SKM-1 (cell line): ENCODE data around the gene FBXL17.
"Not testable (repeated sequence)": the region's sequence is repeated elsewhere in the genome, so short reads cannot be mapped to it uniquely, and the experiment has no call there.

Experiments
- DNase-seq: peaks from one replicate; lab custom pipeline; 2025; ENCODE audit not compliant: unreplicated experiment; lab: John Stamatoyannopoulos, UW

FBXL17 gene

DNA sequence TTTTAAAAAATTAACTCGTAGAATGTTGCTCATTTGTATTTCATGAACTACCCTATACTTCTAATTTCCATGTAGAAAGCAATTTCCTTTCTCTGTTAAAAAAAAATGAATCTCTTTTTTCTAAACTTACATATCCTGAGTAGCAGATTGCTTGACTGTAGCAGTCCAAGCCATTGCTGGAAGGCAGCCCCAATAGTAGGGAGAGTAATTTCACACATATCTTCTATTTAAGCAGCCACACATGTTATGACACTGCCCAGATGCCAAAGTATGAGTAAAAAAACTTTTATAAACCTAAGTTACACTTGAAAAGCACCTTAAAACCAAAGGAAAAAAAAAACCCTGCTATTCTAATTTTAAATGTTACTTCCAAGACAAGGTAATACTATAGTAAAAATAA lies 69.6 kb downstream of the FBXL17 start:
- DNase-seq, result no peak

DNA sequence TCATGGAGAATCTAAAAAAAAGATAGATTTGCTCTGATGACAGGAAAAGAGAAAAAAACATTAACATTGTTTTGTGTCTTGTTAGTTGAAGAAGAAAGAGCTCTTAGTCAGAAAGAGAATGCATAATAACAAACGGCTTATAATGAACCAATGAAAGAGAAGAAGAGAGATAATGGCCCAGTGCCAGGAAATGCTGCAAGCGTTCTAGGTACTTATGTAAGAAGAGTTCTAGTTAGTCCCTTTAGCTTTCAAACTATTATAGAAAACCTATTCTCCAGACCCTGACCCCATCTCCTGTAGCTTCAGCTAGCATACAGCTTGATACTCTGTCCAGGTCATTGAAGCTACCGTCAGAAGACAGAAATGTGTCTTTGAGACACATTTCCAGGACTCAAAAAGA lies 70.2 kb downstream of the FBXL17 start:
- DNase-seq, result no peak

DNA sequence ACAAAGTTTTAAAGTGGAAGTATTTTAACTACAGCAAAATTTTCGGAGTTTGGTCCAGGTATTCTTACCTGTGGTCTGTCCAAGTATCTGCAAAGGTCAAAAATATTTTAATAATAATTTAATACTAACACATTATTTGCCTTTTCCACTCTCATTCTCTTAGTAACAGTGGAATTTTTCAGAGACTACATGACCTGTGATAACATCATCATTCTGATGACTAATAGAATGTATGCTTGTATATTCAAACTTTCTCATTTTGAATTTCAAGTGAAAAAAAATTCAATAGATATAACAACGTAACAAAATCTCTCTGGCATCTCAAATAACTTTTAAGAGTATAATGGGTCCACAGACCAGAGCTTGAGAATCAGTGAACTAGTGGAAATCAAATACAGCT lies 78.3 kb downstream of the FBXL17 start:
- no peak for DNase-seq

DNA sequence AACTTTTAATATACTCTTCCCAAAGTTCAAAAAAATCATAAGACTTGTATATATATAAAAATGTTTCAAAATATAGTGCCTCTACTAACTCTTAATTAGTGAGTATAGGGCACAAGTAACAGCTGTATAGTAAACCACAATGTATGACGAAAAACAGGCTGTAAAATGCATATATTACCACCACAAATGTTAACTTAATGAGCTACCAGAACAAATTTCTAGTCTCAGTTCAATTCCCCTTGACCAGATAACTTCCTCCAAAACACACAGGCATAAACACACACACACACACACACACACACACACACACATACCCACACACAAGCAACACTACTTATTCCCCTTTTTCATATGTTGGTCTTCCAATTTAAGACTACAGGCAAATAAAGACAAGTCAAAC lies 78.8 kb downstream of the FBXL17 start:
- no peak for DNase-seq

DNA sequence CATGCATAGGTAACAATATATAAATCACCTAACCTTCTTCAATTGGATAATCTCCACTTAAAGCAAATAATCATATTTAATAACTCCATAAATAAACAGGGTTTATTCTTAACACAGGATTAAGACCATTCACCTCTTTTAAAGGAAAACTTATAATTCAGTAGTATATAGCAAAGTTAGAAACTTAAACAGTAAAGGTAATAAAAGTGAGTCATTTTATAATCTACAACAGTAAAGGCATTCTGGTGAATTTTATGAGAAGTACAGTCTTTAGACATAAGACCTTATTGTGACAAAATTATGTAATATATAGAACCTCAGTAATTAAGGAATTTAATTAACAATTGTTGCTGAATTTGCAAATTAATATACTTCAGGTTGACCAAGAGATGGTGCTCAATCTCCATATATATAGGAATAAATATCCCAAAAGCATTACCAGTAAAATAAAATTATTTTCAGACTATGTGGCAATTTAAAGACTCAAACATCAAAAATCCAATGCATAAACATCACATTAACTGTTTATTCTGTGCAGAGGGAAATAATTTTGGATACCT lies 84.8 kb downstream of the FBXL17 start:
- DNase-seq, result no peak

DNA sequence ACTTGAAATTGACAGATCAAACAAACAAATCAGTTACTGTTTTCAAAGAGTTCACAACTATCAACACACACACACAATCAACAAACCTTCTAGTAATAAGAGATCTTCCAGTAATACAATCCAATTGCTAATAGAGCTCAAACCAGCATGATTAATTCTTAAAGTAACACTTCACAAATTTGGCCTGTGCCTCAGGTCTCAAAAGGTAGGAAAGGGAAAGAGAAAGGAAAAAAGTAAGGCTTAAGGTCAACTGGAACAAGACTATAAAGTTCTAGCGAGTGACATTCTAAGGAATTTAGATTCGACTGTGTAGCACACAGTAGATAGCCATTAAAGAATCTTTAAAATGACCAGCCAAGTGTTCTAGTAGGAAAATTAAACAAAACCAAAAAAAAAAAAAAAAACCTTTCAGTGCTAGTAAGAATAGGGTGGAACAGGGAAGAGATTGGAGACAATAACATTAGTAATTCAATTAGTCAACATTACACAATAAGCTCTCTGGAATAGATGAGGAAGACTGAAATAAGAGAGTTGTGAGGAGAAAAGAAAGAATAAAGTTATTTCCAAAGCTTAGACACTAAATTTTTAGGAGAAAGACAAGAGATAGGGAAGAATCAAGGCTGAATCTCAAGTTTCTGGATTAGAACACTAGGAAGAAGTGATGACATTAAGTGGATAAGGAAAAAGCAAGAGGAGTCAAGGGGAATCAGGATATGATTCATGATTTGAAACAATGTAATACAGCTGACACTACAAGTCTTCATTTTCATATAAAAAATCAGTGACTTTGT lies 86.1 kb downstream of the FBXL17 start:
- DNase-seq, result no peak

DNA sequence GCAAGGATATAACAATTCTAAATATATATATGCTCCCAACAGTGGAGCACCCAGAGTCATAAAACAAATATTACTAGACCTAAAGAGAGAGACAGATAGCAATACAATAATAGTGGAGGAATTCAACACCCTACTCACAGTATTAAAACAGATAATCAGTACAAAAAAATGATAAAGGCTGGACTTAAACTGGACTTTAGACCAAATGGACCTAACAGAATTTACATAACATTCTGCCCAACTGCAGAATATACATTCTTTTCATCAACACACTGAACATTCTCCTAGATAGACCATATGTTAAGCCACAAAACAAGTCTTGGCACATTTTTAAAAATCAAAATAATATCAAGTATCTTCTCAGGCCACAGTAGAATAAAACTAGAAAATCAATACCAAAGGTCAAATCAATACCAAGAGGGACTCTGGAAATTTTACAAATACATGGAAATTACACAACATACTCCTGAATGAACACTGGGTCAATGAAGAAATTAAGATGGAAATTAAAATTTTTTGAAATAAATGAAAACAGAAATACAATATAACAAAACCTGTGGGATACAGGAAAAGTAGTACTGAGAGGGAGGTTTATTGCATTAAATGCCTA lies 100.8 kb downstream of the FBXL17 start:
- no peak for DNase-seq

DNA sequence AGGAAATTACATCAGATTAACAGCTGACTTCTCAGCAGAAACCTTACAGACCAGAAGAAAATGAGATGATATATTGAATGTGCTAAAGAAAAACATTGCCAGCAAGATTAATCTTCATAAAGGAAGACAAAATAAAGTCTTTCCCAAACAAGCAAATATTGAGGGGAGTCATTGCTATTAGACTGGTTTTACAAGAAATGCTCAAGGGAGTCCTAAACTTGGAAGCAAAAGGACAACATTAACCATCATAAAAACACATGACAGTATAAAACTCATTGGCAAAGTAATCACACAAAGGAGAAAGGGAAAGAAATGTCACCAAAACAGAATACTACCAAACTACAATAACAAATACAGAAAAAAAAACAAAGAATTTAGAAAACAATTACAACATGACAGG lies 101.7 kb downstream of the FBXL17 start:
- DNase-seq, result no peak

DNA sequence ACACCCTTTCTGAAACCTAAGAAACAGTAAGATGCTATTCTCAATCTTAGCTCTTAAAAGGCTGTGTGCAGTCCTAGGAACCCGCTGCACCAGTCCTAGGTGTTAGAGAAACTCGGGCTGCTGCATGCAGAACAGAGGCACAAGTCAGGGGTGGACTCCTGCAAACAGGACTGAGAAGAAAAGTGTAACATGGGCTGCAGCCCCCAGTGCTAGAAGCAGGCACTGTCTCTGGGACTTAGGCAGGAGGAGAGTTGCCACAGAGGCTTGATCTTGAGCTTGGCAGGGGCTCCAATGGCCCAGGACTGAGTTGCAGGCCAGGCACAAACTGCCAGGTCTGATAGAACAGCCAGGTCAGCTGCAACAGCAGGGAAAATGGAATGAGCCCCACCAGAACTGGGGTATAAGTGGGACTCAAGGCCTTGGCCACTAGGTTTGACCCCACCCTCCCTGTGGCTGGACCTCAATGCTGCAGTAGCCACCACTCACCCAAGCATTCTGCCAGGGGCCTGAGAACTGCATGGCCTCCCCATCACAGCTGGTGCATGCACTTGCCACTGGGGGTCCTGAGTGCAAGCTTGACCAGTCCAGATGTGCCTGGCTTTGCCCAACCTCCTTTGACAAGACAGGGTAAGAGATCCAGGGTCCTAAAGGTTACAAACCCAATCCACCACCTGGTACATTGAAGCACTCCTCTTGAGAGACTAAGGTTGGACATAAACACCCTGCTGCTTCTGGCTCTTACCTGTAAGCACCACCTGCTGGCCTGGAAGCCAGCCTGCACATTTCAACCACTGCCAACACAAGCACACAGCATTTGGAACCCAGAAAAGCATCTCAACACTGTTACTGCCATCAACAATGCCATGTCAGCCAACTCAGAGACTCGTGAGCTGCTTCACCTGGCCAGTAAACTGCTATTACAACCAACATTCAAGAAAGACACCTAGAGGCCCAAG lies 103.3 kb downstream of the FBXL17 start:
- DNase-seq, result no peak

DNA sequence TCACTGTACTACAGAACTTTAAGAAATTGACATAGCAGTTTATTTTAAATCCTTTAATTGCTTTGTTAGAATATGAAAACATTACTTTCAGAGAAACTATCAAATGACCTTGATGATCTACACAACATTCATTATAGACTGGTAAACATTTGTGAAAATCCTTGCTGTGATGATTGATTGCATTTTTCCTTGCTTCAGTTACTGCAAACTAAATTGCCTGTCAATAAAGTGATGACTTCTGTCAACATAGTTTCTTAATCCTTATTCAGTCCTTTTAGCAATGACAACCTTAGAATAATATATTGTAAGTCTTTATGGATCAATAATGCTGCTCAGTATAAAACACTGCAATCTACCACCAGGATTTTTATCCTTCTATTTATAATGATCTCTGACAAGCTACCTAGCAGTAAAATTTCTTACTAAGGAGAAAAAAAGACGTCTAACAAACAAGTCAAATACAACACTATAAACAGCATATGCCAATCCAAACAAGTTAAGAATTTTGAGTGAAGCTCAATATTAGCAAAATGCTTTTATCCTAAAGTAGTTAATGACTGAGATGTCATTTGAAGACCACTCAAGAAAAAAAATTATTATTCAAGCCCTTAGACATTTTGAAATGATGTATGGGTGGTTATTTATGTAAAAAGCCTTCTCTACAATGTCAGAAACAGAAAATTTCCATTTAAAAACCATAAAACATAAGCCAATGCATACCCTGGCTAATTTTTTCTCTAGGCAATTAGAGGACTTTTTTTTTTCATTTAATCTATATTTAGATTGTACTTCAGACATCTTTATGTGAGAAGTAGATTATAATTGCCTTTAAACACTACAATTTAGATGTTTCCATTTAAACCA lies 105.5 kb downstream of the FBXL17 start:
- no peak for DNase-seq

DNA sequence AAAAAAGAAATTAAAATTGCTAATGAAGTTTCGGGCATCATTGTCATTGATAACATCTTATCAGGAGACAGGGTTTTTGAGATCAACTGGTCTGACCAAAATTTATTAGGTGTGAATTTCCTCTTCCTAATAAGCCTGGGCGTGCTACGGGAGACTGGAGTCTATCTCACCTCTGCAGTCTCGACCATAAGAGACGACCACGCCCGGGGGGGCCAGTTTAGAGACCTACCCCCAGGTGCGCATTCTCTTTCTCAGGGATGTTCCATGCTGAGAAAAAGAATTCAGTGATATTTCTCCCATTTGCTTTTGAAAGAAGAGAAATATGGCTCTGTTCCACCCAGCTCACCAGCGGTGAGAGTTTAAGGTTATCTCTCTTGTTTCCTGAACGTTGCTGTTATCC lies 107.8 kb downstream of the FBXL17 start:
- not testable (repeated sequence) for DNase-seq

DNA sequence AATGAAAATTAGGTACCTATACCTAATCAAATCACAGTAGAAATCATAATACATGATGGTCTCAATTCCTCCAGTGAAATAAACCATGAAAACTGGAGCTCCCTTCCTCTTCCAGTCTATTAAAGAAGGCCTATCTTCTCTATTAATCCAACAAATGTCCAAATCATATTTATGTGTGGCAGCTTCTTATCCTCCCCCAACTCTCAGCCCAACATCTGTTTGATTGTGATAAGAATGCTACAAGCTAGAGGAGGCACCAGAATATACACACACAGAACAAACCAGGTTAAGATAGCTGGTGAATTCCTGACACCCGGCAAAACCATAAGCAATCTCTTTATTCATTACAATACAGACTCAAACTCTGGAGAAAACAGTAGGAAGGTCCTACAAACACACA lies 110.8 kb downstream of the FBXL17 start:
- no peak for DNase-seq

DNA sequence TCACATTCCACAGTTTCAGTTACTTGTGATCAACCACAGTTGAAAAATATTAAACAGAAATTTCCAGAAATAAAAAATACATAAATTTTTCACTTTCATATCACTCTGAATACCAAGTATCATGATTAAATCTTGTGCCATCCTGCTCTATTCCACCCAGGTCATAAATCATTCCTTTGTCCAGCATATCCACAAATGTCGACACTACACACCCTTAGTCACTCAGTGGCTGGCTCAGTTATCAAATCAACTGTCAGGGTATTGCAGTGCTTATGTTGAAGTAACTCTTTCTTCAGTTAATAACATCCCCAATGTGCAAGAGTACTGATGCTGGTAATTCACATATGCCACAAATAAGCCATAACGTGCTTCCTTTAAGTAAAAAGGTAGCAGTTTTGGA lies 115.7 kb downstream of the FBXL17 start:
- no peak for DNase-seq

DNA sequence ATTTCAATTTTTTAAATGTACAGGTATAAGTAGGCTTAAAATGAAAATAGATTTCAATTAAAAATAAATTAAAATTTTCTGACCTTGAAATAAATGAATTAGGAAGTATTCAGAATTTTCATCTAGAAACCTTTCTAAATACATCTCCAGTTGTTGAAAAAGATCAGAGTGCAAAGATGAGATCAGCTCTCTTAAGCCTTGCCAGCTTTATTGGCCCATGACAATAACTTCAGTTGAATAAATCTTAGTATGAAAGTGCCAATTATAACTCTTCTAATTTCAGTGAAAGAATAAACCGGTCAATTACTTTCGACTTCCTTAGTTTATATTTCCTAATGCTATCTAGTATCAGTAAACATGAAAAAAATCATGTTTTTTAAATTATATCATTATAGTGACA lies 117.4 kb downstream of the FBXL17 start:
- no peak for DNase-seq

DNA sequence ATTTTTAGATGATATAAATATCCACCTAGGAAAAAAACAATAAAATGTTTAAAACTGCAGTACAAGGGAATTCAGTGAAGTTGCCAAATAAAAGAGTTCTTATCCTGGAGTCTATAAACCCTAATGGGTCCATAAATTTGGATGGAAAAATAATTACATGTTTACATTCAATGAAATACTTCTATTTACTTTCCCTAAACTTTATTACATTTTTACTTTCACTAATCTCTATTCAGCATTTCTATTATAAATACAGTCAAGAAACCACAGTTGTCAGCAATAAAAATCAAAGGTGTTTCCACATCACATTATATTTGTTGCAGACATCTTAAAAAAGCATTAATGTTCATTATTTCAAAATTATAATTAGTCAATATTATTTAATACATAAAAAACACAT lies 118.6 kb downstream of the FBXL17 start:
- DNase-seq, result no peak

DNA sequence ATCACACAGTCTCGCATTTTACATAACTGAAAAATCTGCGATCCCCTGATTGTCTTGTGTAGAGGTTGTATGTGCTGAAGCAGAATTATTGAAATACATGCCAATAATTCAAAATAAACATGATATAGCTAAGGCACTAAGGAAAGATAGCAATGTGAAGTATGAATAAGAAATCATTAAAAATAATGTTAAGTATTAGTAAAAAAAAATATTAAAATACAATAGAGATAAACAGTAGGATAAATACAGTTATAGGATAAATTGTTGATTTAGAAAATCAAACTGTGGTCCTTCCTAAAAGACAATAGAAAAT lies 121.1 kb downstream of the FBXL17 start:
- no peak for DNase-seq

DNA sequence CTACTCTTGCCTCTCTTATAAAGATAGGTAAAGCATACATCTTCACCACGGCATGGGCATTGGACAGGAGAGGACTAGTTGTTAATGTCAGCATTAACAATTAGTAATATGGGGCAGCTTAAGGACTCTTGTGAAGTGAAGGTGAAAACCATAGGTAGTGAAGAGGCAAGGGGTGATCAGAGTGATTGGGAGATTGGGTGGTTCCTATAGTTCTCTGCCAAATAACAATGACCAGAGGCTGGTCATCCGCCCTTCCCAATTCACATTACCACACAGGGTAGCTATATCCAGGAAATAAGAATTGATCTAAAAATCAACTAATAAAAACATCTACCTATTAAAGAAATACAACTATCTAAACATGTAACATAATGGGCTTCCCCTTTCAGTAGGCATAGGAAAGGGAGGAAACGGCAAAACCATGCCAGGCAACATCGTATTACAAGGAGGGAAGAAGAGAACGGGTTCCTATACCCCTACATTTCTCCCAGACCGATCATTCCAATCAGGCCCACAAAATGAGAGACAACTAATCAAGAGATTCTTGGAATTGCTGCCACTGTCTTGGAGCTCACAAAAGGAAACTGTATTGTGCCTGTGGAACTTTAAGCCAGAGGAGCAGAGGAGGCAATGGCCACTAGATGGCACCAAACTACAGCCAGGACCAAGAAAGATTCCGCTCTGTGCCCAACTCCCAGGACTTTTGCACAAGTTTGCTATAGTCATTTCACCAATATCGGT lies 121.6 kb downstream of the FBXL17 start:
- DNase-seq, result peak; percentile 48

DNA sequence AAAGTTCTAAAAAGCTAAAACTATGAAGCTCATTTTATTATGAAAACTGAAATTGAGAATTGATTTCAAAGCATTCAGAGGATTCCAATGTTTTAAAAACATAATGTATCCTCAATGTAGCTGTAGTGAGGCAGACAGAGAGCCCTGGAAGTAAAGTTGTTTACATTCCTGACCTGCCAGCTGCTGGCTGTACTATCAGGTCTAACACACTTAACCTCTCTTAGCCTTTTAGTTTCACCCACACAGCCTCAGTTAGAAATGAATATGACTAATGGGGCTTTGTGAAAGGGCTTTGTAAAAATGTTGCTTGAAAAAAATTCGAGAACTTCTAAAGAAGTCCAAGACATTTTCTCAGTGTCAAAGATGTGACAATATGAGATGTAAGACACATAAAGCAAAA lies 122.6 kb downstream of the FBXL17 start:
- no peak for DNase-seq

DNA sequence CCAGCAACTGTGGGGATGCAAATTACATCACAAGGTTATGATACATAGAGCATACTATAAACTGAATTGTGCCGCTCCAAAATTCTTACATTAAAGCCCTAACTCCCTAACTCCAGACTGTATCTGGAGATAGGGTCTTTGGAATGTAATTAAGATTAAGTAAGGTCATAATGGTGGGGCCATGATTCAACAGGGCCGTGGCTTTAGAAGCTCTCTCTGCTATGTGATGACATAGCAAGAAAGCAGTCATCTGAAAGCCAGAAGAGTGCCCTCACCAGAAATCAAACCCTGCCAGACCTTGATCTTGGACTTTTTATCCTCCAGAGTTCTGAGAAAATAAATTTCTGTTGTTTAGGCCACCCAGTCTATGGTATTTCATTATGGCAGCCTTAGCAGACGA lies 123.9 kb downstream of the FBXL17 start:
- no peak for DNase-seq

DNA sequence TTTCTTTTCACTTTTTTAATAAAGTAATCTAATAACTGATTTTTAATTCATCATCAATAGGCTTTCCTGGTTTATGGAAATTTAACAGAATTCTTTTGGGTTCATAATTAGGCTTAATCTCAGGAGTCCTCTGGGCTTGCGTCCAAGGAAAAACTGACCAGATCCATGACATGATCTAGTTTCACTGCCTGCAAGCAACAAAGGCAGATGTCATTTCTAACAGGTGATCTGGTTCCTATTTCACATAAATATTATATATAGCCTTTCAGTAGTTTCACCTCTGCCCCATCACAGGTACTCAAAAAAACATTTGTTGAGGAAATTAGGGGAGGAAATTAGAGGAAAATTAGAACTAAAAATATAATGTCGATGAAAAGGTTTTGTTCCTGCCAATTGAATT lies 126.4 kb downstream of the FBXL17 start:
- no peak for DNase-seq
